OCI-LY7 (cell line): ENCODE measurements around the gene CLEC18B.

Source experiments
- EZH2phosphoT487 ChIP-seq: fragments of 200-600 bp; sonication (generic); IDR thresholded peaks from 2 replicates; pipeline ENCODE4 v1.6.1; 2018; ENCODE audit warnings: low read depth, borderline replicate concordance, mild to moderate bottlenecking, mixed run types, antibody characterized with exemption, low read length, moderate library complexity, mixed read lengths
- TF ChIP-seq, protein P1 (sequence below): fragments of 200-600 bp; sonication (generic); conservative IDR thresholded peaks from 2 replicates; pipeline ENCODE4 v1.5.1; 2014; ENCODE audit warnings: mild to moderate bottlenecking, antibody characterized with exemption, low read length, moderate library complexity, mixed read lengths

DNA sequence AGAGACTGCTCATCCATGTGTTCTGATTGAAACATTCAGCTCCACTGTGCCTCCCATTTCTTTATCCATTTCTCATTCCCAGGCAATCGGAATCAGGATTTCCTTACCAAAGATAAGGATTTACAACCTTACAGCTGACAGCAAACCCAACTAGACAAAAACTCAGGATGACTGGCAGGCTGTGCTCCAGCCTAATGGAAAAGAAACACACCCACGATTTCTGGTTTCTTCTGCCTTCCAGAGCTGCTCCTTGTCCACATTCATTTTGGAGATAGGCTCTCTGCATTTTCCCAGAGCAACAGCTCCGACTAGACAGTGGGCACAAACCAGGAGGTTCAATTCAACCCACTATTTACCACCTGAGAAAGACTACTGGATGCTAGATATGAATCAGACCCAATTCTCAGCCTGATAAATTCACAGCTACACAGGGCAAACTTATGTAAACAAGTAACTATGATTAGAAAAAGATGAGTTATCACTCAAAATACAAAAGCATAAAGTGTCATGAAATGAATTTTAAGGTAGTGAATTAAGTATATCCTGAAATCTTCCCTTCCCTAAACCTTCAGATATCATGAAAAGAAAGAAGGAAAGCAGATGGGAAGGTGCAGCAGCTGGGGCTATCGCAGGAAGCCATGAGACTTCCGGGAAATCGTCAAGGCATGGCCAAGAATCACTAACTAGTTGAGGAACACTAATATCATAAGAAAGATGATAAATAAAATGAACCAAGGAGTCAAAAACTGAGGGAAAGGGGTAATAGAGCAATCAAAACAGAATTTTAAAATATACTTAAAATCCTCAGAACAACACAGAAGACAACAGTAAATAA lies 44.8 kb upstream of the CLEC18B start:
- TF ChIP-seq, protein P1, sequence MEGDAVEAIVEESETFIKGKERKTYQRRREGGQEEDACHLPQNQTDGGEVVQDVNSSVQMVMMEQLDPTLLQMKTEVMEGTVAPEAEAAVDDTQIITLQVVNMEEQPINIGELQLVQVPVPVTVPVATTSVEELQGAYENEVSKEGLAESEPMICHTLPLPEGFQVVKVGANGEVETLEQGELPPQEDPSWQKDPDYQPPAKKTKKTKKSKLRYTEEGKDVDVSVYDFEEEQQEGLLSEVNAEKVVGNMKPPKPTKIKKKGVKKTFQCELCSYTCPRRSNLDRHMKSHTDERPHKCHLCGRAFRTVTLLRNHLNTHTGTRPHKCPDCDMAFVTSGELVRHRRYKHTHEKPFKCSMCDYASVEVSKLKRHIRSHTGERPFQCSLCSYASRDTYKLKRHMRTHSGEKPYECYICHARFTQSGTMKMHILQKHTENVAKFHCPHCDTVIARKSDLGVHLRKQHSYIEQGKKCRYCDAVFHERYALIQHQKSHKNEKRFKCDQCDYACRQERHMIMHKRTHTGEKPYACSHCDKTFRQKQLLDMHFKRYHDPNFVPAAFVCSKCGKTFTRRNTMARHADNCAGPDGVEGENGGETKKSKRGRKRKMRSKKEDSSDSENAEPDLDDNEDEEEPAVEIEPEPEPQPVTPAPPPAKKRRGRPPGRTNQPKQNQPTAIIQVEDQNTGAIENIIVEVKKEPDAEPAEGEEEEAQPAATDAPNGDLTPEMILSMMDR: no peak
- TF ChIP-seq EZH2phosphoT487: no peak
